GM23248 (cell line): ENCODE results near the gene SBK2. TPM values are rescaled to one million over a fixed set of nuclear protein-coding genes. Genes with fewer than 3 reads are reported as not detected.

Source experiments
- DNase-seq: peaks from one replicate; pipeline ENCODE4 v3.0.0-alpha.2; 2015
- H2AFZ ChIP-seq: fragments of 200-600 bp; sonication (generic); 2 replicates; pipeline ENCODE4 v1.6.1; 2016; ENCODE audit warnings: antibody characterized with exemption
- H3F3A ChIP-seq: fragments of 200-600 bp; sonication (generic); 2 replicates; pipeline ENCODE4 v1.6.1; 2016; ENCODE audit warnings: mild to moderate bottlenecking, antibody characterized with exemption, mixed run types; ENCODE audit not compliant: insufficient read depth
- H3K27ac ChIP-seq: fragments of 200-600 bp; sonication (generic); 2 replicates; pipeline ENCODE4 v1.5.1; 2016; ENCODE audit warnings: mild to moderate bottlenecking
- H3K27me3 ChIP-seq: fragments of 200-600 bp; sonication (generic); replicated peaks from 2 replicates; pipeline ENCODE4 v1.6.1; 2016; ENCODE audit warnings: mild to moderate bottlenecking; ENCODE audit not compliant: insufficient read depth
- H3K36me3 ChIP-seq: fragments of 200-600 bp; sonication (generic); 2 replicates; pipeline ENCODE4 v1.6.1; 2016; ENCODE audit warnings: low read depth, mild to moderate bottlenecking
- H3K4me1 ChIP-seq: fragments of 200-600 bp; sonication (generic); 2 replicates; pipeline ENCODE4 v1.6.1; 2016; ENCODE audit warnings: mild to moderate bottlenecking; ENCODE audit not compliant: insufficient read depth
- H3K4me2 ChIP-seq: fragments of 200-600 bp; sonication (generic); one replicate; pipeline ENCODE4 v1.6.1; 2016; ENCODE audit warnings: mild to moderate bottlenecking; ENCODE audit not compliant: unreplicated experiment
- H3K4me3 ChIP-seq: fragments of 200-600 bp; sonication (generic); 2 replicates; pipeline ENCODE4 v1.5.1; 2016; ENCODE audit warnings: mild to moderate bottlenecking
- H3K79me2 ChIP-seq: fragments of 200-600 bp; sonication (generic); 2 replicates; pipeline ENCODE4 v1.6.1; 2016; ENCODE audit warnings: mild to moderate bottlenecking; ENCODE audit not compliant: insufficient read depth
- H3K9ac ChIP-seq: fragments of 200-600 bp; sonication (generic); 2 replicates; pipeline ENCODE4 v1.6.1; 2016; ENCODE audit warnings: mild to moderate bottlenecking
- H3K9me2 ChIP-seq: fragments of 200-600 bp; sonication (generic); 2 replicates; pipeline ENCODE4 v1.6.1; 2016; ENCODE audit warnings: mixed run types, mild to moderate bottlenecking, moderate library complexity; ENCODE audit not compliant: insufficient read depth
- H3K9me3 ChIP-seq: fragments of 200-600 bp; sonication (generic); one replicate; pipeline ENCODE4 v1.6.1; 2017; ENCODE audit warnings: low read depth
- H4K20me1 ChIP-seq: fragments of 200-600 bp; sonication (generic); 2 replicates; pipeline ENCODE4 v1.6.0; 2016; ENCODE audit not compliant: insufficient read depth
- EZH2 ChIP-seq: fragments of 200-600 bp; sonication (generic); IDR thresholded peaks from 2 replicates; pipeline ENCODE4 v1.6.1; 2018; ENCODE audit warnings: antibody characterized with exemption, mild to moderate bottlenecking; ENCODE audit not compliant: insufficient read depth, poor library complexity, severe bottlenecking
- EZH2phosphoT487 ChIP-seq: fragments of 200-600 bp; sonication (generic); IDR thresholded peaks from 2 replicates; pipeline ENCODE4 v1.6.1; 2018; ENCODE audit warnings: antibody characterized with exemption, moderate library complexity, mild to moderate bottlenecking, low read depth; ENCODE audit not compliant: insufficient read depth
- WGBS, 2 experiments: methylation state at CpG; one replicate each; pipeline ENCODE4 v1.1.6; 2015 to 2017; ENCODE audit warnings: low lambda C conversion rate in 2 of 2, low coverage in 1 of 2; ENCODE audit errors: missing lambda C conversion rate in 2 of 2; 5-methylcytosine and 5-hydroxymethylcytosine counted together
- in situ Hi-C: fragments of 300-500 bp; cut with MboI; formaldehyde crosslinking; loops from 2 replicates; pipeline ENCODE4 v1.15.0; 2020
- polyA plus RNA-seq: library from polyadenylated mRNA; unstranded; fragments of >200 nt; fragmentation: Nextera tagmentation; extraction: Ambion mirVana; gene quantifications from 2 replicates; pipeline ENCODE4 v1.2.1, GENCODE V29; 2016
- total RNA-seq: library from RNA; depleted of rRNA; stranded (reverse); fragments of >200 nt; shearing (Covaris generic); gene quantifications from 2 replicates; pipeline ENCODE4 v1.2.3, GENCODE V29; 2014

The SBK2 gene
- total and polyA plus RNA-seq, 2 experiments from 2014 or later, result not detected

DNA sequence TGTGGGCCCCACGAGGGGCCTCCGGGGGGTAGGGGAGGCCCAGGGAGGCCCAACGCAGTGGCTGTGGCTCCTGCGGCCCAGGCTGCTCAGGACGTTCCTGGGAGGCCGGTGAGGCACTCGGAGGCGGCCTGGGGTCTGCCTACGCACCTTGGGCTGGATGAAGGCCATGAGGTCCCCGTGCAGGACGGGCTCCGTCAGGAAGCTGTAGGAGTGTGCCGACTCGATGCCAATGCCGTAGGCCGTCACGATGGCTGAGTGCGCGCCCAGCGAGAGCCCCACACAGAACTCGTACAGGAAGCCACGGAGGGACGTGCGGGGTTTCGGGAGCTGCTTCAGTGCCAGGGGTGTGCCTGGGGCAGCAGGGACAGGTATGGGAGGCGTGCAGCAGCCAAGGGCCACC is 5.9 kb downstream of the SBK2 start:
- H3K4me3 ChIP-seq, result no peak overlapping the region
- TF ChIP-seq EZH2phosphoT487 (no peak), EZH2 (no peak)
- no peak overlapping the region for H3K27ac ChIP-seq
- H3K79me2 ChIP-seq, result no peaks in the 10 kb centered on the region
- 81 to 85% methylated on average over 21 to 26 of the region's 26 CpGs for WGBS, 2 experiments
- H2AFZ ChIP-seq, result no peak overlapping the region
- no peak overlapping the region for H3K4me2 ChIP-seq
- H3K9ac ChIP-seq, result no peak overlapping the region
- in situ Hi-C loops, result no loop called here
- no peaks in the 10 kb centered on the region for H3K9me3 ChIP-seq
- no peaks in the 10 kb centered on the region for H4K20me1 ChIP-seq
- DNase-seq, result no peak
- H3K9me2 ChIP-seq, result no peaks in the 10 kb centered on the region
- peaks cover 20% of the 10 kb centered on the region; the same call in 1 of the 2 replicates for H3F3A ChIP-seq
- no peaks in the 10 kb centered on the region; the same call in 1 of the 2 replicates for H3K4me1 ChIP-seq
- no peaks in the 10 kb centered on the region for H3K27me3 ChIP-seq
- H3K36me3 ChIP-seq, result no peaks in the 10 kb centered on the region

DNA sequence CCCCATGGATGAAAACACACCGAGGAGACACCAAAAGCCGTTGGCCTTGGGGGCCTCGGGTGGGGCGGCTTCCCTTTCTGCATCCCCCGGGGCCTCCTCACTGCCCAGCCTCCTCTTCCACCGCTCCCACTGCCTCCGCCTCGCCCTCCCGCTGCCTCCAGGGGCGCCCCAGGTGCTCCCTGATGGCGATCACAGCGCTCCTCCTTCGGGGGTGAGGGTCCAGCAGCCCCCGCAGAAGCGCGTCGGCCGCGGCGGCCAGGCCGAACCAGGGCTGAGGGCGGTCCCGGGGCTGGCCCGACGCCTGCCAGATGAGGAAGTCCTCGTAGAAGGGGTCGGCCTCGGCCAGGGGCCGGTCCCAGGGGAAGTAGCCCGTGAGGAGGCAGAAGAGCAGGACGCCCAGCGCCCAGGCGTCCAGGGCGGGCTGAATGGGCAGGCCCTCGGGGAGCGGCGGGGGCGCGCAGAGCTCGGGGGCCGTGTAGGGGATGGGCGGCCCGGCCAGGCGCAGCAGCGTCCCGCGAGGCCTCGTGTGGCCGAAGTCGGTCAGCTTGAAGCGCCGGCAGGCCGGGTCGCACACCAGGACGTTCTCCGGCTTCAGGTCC is 7.2 kb downstream of the SBK2 start:
- in situ Hi-C loops, result no loop called here
- Histone ChIP-seq H3K4me3 (no peak overlapping the region), H3K4me2 (no peak overlapping the region), H3F3A (peaks cover 20% of the 10 kb centered on the region; the same call in 1 of the 2 replicates), H3K4me1 (no peaks in the 10 kb centered on the region; the same call in 1 of the 2 replicates), H3K27ac (no peak overlapping the region), H3K9me2 (no peaks in the 10 kb centered on the region), H3K9me3 (no peaks in the 10 kb centered on the region), H2AFZ (no peak overlapping the region), H3K79me2 (no peaks in the 10 kb centered on the region), H4K20me1 (no peaks in the 10 kb centered on the region), H3K36me3 (no peaks in the 10 kb centered on the region), H3K9ac (no peak overlapping the region), H3K27me3 (no peaks in the 10 kb centered on the region)
- WGBS, 2 experiments, result 80 to 83% methylated on average over 41 to 55 of the region's 56 CpGs
- TF ChIP-seq EZH2phosphoT487 (no peak), EZH2 (no peak)
- DNase-seq, result no peak

DNA sequence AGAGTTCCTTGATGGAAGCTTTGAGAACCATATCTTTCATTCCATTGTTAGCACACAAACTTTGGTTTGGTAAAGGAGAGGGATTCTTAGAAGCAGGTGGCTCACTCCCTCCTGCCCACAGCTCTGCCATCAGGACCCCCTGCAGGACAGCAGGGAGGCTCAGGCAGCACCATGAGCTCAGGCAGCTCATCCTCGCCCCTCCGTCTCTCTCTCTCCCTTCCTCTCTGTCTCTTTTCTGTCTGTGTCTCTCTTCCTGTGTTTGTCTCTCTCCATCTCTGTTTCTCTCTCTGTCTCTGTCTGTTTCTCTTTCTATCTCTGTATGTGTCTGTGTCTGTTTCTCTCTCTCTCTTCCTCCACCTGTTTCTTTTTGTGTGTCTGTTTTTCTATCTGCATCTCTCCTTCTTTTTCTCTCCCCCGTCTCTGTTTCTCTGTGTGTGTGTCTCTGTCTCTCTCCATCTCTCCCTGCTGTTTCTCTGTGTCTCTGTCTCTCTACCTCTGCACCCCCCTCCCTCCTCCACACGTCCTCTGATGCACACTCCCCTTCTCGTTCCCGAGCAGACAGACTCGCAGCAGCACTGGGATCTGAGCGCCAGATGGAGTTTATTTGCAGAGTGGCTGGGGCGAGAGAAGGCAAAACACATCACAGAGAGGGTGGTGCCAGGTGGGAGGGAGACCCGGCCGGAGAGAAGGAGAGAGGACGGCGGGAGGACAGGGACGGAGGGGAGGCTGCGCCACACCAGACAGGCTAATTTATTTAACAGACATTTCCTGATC is 8.7 kb downstream of the SBK2 start:
- Histone ChIP-seq H3K4me3 (no peak overlapping the region), H3K36me3 (no peaks in the 10 kb centered on the region), H3K9me3 (no peaks in the 10 kb centered on the region), H3K79me2 (no peaks in the 10 kb centered on the region), H3K27ac (no peak overlapping the region), H3F3A (peaks cover 20% of the 10 kb centered on the region; the same call in 1 of the 2 replicates), H3K27me3 (no peaks in the 10 kb centered on the region), H3K9ac (no peak overlapping the region), H2AFZ (no peak overlapping the region), H3K9me2 (no peaks in the 10 kb centered on the region), H3K4me1 (no peaks in the 10 kb centered on the region; the same call in 1 of the 2 replicates), H3K4me2 (no peak overlapping the region), H4K20me1 (no peaks in the 10 kb centered on the region)
- DNase-seq, result peak; percentile 40
- 12 to 13% methylated on average over 11 to 15 of the region's 15 CpGs for WGBS, 2 experiments
- in situ Hi-C loops, result no loop called here
- TF ChIP-seq EZH2phosphoT487 (no peak), EZH2 (no peak)

DNA sequence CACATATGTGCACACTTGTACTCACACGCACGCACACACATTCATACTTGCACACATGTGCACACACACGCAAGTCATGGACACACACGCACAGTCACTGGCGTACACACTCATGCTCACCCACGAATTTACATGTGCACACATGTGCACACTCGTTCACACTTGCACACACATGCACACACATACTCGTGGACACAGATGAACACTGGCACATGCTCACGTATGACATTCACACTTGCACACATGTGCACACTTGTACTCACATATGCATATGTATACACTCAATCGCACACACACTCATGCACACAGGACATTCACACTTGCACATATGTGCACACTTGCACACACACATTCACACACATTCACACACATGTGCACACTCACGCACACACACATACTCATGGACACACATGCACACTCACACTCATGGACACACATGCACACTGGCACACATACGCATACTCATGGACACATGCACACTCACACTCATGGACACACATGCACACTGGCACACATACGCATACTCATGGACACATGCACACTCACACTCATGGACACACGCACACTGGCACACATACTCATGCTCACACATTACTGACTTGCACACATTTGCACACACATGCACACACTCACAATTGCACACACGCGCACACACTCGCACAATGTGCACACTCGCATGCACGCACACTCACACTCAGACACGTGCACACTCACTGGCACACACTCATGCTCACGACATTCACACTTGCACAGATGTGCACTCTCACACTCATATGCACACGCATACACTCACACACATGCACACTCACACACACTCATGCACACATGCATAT is 9.5 kb downstream of the SBK2 start:
- Histone ChIP-seq H3K9me2 (no peaks in the 10 kb centered on the region), H3K4me2 (no peak overlapping the region), H3K4me1 (no peaks in the 10 kb centered on the region; the same call in 1 of the 2 replicates), H3K4me3 (no peak overlapping the region), H3K27ac (no peak overlapping the region), H3K9me3 (no peaks in the 10 kb centered on the region), H3K9ac (no peak overlapping the region), H3K36me3 (no peaks in the 10 kb centered on the region), H3K79me2 (no peaks in the 10 kb centered on the region), H4K20me1 (no peaks in the 10 kb centered on the region), H3F3A (peaks cover 20% of the 10 kb centered on the region; the same call in 1 of the 2 replicates), H2AFZ (no peak overlapping the region), H3K27me3 (no peaks in the 10 kb centered on the region)
- no peak for DNase-seq
- in situ Hi-C loops, result no loop called here
- 68 to 71% methylated on average over 21 to 22 of the region's 22 CpGs for WGBS, 2 experiments
- TF ChIP-seq EZH2 (no peak), EZH2phosphoT487 (no peak)
